Esophagus squamous epithelium (tissue), 5 donors: Measurements from ENCODE around the gene APMAP. TPM values are rescaled to one million over a fixed set of nuclear protein-coding genes. Genes with fewer than 3 reads are reported as not detected.

Source experiments
- DNase-seq: peaks from one replicate; lab custom pipeline; 2025; lab: John Stamatoyannopoulos, UW
- H3K27ac ChIP-seq, 4 donors: fragments of 200-600 bp; sonication (generic); one replicate each; pipeline ENCODE4 v1.5.1; 2016 to 2019; ENCODE audit warnings: mild to moderate bottlenecking in 1 of 4
- H3K27me3 ChIP-seq, 4 donors: fragments of 200-600 bp; sonication (generic); 1 replicate in 3 of 4; 2 replicates in 1 of 4; pipeline versions ENCODE4 v1.5.1 to v1.6.0; 2017 to 2021; ENCODE audit warnings: antibody characterized with exemption in 1 of 4
- H3K36me3 ChIP-seq, 3 donors: fragments of 200-600 bp; sonication (generic); one replicate each; pipeline ENCODE4 v1.5.1; 2016 to 2019
- H3K4me1 ChIP-seq, 3 donors: fragments of 200-600 bp; sonication (generic); one replicate each; pipeline ENCODE4 v1.5.1; 2017 to 2019
- H3K4me3 ChIP-seq, 4 donors: fragments of 200-600 bp; sonication (generic); 1 replicate in 3 of 4; 2 replicates in 1 of 4; pipeline ENCODE4 v1.5.1; 2016 to 2019; ENCODE audit warnings: mild to moderate bottlenecking in 2 of 4, moderate library complexity in 1 of 4
- H3K9me3 ChIP-seq, 3 donors: fragments of 200-600 bp; sonication (generic); one replicate each; pipeline ENCODE4 v1.5.1; 2016 to 2019
- CTCF ChIP-seq, 6 experiments: fragments of 450-650 bp in 4 of 6; fragments of 200-600 bp in 2 of 6; sonication (generic) in 2 of 6; IDR thresholded peaks; one replicate each; pipeline ENCODE4 v1.5.1; 2016 to 2019; ENCODE audit warnings: antibody characterized with exemption in 6 of 6, mild to moderate bottlenecking in 4 of 6, moderate library complexity in 4 of 6
- POLR2A ChIP-seq, 4 donors: fragments of 450-650 bp; IDR thresholded peaks; one replicate each; pipeline ENCODE4 v1.6.1; 2017; ENCODE audit warnings: antibody characterized with exemption in 4 of 4, mild to moderate bottlenecking in 4 of 4, moderate library complexity in 3 of 4
- WGBS, 2 donors: methylation state at CpG; one replicate each; pipeline ENCODE4 v1.1.5; 2018; 5-methylcytosine and 5-hydroxymethylcytosine counted together
- intact Hi-C: fragments of 100-400 bp; cut with DNase I; formaldehyde crosslinking; loops from one replicate; pipeline ENCODE4 v1.15.0; 2022
- total RNA-seq, 4 donors: library from RNA; depleted of rRNA; stranded (reverse); fragments of >200 nt; gene quantifications; one replicate each; pipeline ENCODE4 v1.1.0, GENCODE V29; 2016
- donor health status: DM: yes; HTN: yes; CAD: no.

The APMAP gene
- total RNA-seq, 4 donors from 2014 or later = 16.7 to 38.4 (median 25.6) TPM

- no peak overlapping the region for H3K4me3 ChIP-seq
- no peaks in the 10 kb centered on the region for H3K27me3 ChIP-seq
- DNase-seq = no peak
- H3K27ac ChIP-seq = no peak overlapping the region
- intact Hi-C loops = no loop called here
- 58 to 65% methylated on average over 3 of the region's 3 CpGs for WGBS, 2 donors
- no peaks in the 10 kb centered on the region for H3K36me3 ChIP-seq
- no peaks in the 10 kb centered on the region for H3K4me1 ChIP-seq
- peaks cover 0 to 3% (median 0%) of the 10 kb centered on the region in 3 donors for H3K9me3 ChIP-seq
- TF ChIP-seq CTCF (IDR thresholded peaks at IDR 0.05) = no peak
- TF ChIP-seq POLR2A (IDR thresholded peaks at IDR 0.05) = no peak
Observed at GRCh38 chr20:24943731-24944130, 48.8 kb downstream of the APMAP start.

- no peaks in the 10 kb centered on the region for H3K4me1 ChIP-seq
- H3K36me3 ChIP-seq = no peaks in the 10 kb centered on the region
- H3K4me3 ChIP-seq = no peak overlapping the region
- TF ChIP-seq POLR2A (IDR thresholded peaks at IDR 0.05) (no peak), CTCF (IDR thresholded peaks at IDR 0.05) (no peak)
- intact Hi-C loops = no loop called here
- peaks cover 0 to 3% (median 0%) of the 10 kb centered on the region in 3 donors for H3K9me3 ChIP-seq
- H3K27me3 ChIP-seq = no peaks in the 10 kb centered on the region
- WGBS, 2 donors = no CpG with 5 or more reads among the region's 4 CpGs
- DNase-seq = no peak
- H3K27ac ChIP-seq = no peak overlapping the region
Observed at GRCh38 chr20:24943196-24943595, 49.4 kb downstream of the APMAP start.

- Histone ChIP-seq H3K27ac (no peak overlapping the region), H3K27me3 (no peaks in the 10 kb centered on the region), H3K4me3 (no peak overlapping the region), H3K36me3 (no peaks in the 10 kb centered on the region), H3K4me1 (no peaks in the 10 kb centered on the region), H3K9me3 (peaks cover 0 to 3% (median 0%) of the 10 kb centered on the region in 3 donors)
- intact Hi-C loops = no loop called here
- no peak for DNase-seq
- WGBS, 2 donors = 85 to 87% methylated on average over 3 to 4 of the region's 6 CpGs
- no peak for TF ChIP-seq CTCF (IDR thresholded peaks at IDR 0.05)
- TF ChIP-seq POLR2A (IDR thresholded peaks at IDR 0.05) = no peak
Observed at GRCh38 chr20:24942679-24943078, 49.9 kb downstream of the APMAP start.

GRCh38 chr20:24939036-24939435 lies 53.5 kb downstream of the APMAP start:
- Histone ChIP-seq H3K4me3 (no peak overlapping the region), H3K4me1 (no peaks in the 10 kb centered on the region), H3K27me3 (no peaks in the 10 kb centered on the region), H3K27ac (no peak overlapping the region), H3K36me3 (no peaks in the 10 kb centered on the region), H3K9me3 (no peaks in the 10 kb centered on the region)
- TF ChIP-seq CTCF (IDR thresholded peaks at IDR 0.05) = no peak
- no peak for TF ChIP-seq POLR2A (IDR thresholded peaks at IDR 0.05)
- DNase-seq = no peak
- 72 to 79% methylated on average over 4 of the region's 4 CpGs for WGBS, 2 donors
- intact Hi-C loops = no loop called here

GRCh38 chr20:24938498-24938897 lies 54.1 kb downstream of the APMAP start:
- no peak overlapping the region for H3K27ac ChIP-seq
- TF ChIP-seq POLR2A (IDR thresholded peaks at IDR 0.05) = no peak
- no peak for TF ChIP-seq CTCF (IDR thresholded peaks at IDR 0.05)
- H3K4me1 ChIP-seq = no peaks in the 10 kb centered on the region
- H3K4me3 ChIP-seq = no peak overlapping the region
- WGBS, 2 donors = 82 to 85% methylated on average over 3 to 5 of the region's 5 CpGs
- DNase-seq = no peak
- no peaks in the 10 kb centered on the region for H3K27me3 ChIP-seq
- intact Hi-C loops = no loop called here
- H3K9me3 ChIP-seq = no peaks in the 10 kb centered on the region
- H3K36me3 ChIP-seq = no peaks in the 10 kb centered on the region
